ENCODE results near the gene WDSUB1. TPM values are rescaled to one million over a fixed set of nuclear protein-coding genes. Genes with fewer than 3 reads are reported as not detected.

WDSUB1 gene
- total RNA-seq, 2 experiments from 2014 or later: 3.7 to 5.3 TPM

GRCh38 chr2:159199761-159200465, 86.6 kb downstream of the WDSUB1 start:
- intact Hi-C loops (cut with micrococcal nuclease; ENCODE audit: unreplicated experiment): no loop called here
- no peak overlapping the region for H3K4me3 ChIP-seq (ENCODE audit: low read depth, low read length, poor library complexity, severe bottlenecking)
- DNase-seq (ENCODE audit: low spot score): no peak
- H2AFZ ChIP-seq (ENCODE audit: low read length): no peak overlapping the region
- TF ChIP-seq EZH2phosphoT487 (IDR thresholded peaks at IDR 0.05; ENCODE audit: borderline replicate concordance, low read depth, low read length) (no peak), CTCF (conservative IDR thresholded peaks at IDR 0.05; ENCODE audit: low read length) (no peak)
- no peaks in the 10 kb centered on the region for H4K20me1 ChIP-seq (ENCODE audit: insufficient read depth, low read length)
- no peak overlapping the region for H3K27ac ChIP-seq (ENCODE audit: low read depth, low read length, poor library complexity, severe bottlenecking)
- H3K79me2 ChIP-seq (ENCODE audit: insufficient read depth, low read depth, low read length): no peaks in the 10 kb centered on the region
- no peak overlapping the region for H3K4me2 ChIP-seq (ENCODE audit: low read length)
- no TSS peak for BruUV-seq (replicated peaks)
- no peaks in the 10 kb centered on the region for H3K4me1 ChIP-seq (ENCODE audit: insufficient read depth, low read length, poor library complexity, severe bottlenecking)
- H3K9me3 ChIP-seq (ENCODE audit: low read length): no peaks in the 10 kb centered on the region
- ChIA-PET POLR2A (interaction anchor here (1.6 kb wide), 1 partner anchor 87 kb away, joined by 3 read pairs; no protein-coding TSS in a partner anchor), CTCF (ENCODE audit: unreplicated experiment) (no interaction called here)
- no peaks in the 10 kb centered on the region for H3K36me3 ChIP-seq (ENCODE audit: insufficient read depth, low read length)
- H3K9me2 ChIP-seq (ENCODE audit: insufficient read depth, low read length): no peaks in the 10 kb centered on the region

- CTCF ChIA-PET (ENCODE audit: unreplicated experiment): no interaction called here
- intact Hi-C loops (cut with micrococcal nuclease; ENCODE audit: unreplicated experiment): no loop called here
These were observed 87.3 kb downstream of the WDSUB1 start for GRCh38 chr2:159199236-159199635.

More at GRCh38 chr2:159199236-159199635, 87.3 kb downstream of the WDSUB1 start:
- Histone ChIP-seq H2AFZ (ENCODE audit: low read length) (no peak overlapping the region), H3K9me3 (ENCODE audit: low read length) (no peaks in the 10 kb centered on the region), H3K9me2 (ENCODE audit: insufficient read depth, low read length) (no peaks in the 10 kb centered on the region), H3K27ac (ENCODE audit: low read depth, low read length, poor library complexity, severe bottlenecking) (no peak overlapping the region), H3K79me2 (ENCODE audit: insufficient read depth, low read depth, low read length) (no peaks in the 10 kb centered on the region), H3K4me3 (ENCODE audit: low read depth, low read length, poor library complexity, severe bottlenecking) (no peak overlapping the region), H3K36me3 (ENCODE audit: insufficient read depth, low read length) (no peaks in the 10 kb centered on the region), H4K20me1 (ENCODE audit: insufficient read depth, low read length) (no peaks in the 10 kb centered on the region), H3K4me2 (ENCODE audit: low read length) (no peak overlapping the region), H3K4me1 (ENCODE audit: insufficient read depth, low read length, poor library complexity, severe bottlenecking) (no peaks in the 10 kb centered on the region)
- TF ChIP-seq EZH2phosphoT487 (IDR thresholded peaks at IDR 0.05; ENCODE audit: borderline replicate concordance, low read depth, low read length): no peak
- no peak for TF ChIP-seq CTCF (conservative IDR thresholded peaks at IDR 0.05; ENCODE audit: low read length)
- no peak for DNase-seq (ENCODE audit: low spot score)
- POLR2A ChIA-PET: interaction anchor here (1.6 kb wide), 1 partner anchor 88 kb away, joined by 3 read pairs; no protein-coding TSS in a partner anchor
- BruUV-seq (replicated peaks): no TSS peak
